ENCODE measurements around the gene SDC4.

Gene SDC4

GRCh38 chr20:45342855-45343531 lies 5.2 kb downstream of the SDC4 start:
- DNase-seq, result no peak

- no peak for DNase-seq
These were observed 6.0 kb downstream of the SDC4 start for GRCh38 chr20:45341939-45342854.

- DNase-seq, result no peak
These were observed 6.7 kb downstream of the SDC4 start for GRCh38 chr20:45341579-45341938.

- no peak for DNase-seq
These were observed 7.3 kb downstream of the SDC4 start for GRCh38 chr20:45340951-45341350.

- no peak for DNase-seq
These were observed 7.9 kb downstream of the SDC4 start for GRCh38 chr20:45340236-45340847.

- DNase-seq, result no peak
These were observed 8.4 kb downstream of the SDC4 start for GRCh38 chr20:45339799-45340198.

- no peak for DNase-seq
These were observed 9.1 kb downstream of the SDC4 start for GRCh38 chr20:45339084-45339483.

- DNase-seq, result no peak
These were observed 9.8 kb downstream of the SDC4 start for GRCh38 chr20:45338121-45339030.

GRCh38 chr20:45337367-45338120 lies 10.7 kb downstream of the SDC4 start:
- DNase-seq, result no peak

GRCh38 chr20:45336530-45337366 lies 11.5 kb downstream of the SDC4 start:
- DNase-seq, result no peak

- DNase-seq, result no peak
These were observed 17.7 kb downstream of the SDC4 start for GRCh38 chr20:45330476-45330875.

GRCh38 chr20:45329497-45330319 lies 18.5 kb downstream of the SDC4 start:
- no peak for DNase-seq

GRCh38 chr20:45328451-45328850 lies 19.8 kb downstream of the SDC4 start:
- DNase-seq, result no peak

GRCh38 chr20:45325371-45325770 lies 22.9 kb downstream of the SDC4 start:
- DNase-seq, result no peak

GRCh38 chr20:45323731-45324130 lies 24.5 kb downstream of the SDC4 start:
- no peak for DNase-seq

GRCh38 chr20:45322952-45323383 lies 25.3 kb downstream of the SDC4 start:
- no peak for DNase-seq

- DNase-seq, result no peak
These were observed 27.2 kb downstream of the SDC4 start for GRCh38 chr20:45320948-45321595.

GRCh38 chr20:45318948-45319347 lies 29.3 kb downstream of the SDC4 start:
- no peak for DNase-seq

GRCh38 chr20:45318386-45318939 lies 29.8 kb downstream of the SDC4 start:
- no peak for DNase-seq

Data from activated CD4-positive, CD25-positive, alpha-beta regulatory T cell (primary cell).